Measurements from ENCODE around the gene C17orf114.

C17orf114 gene

GRCh38 chr17:4842376-4842775 is 40.2 kb upstream of the C17orf114 start:
- CTCF ChIA-PET: no interaction called here
- peaks cover 81% of the 10 kb centered on the region for H4K20me1 ChIP-seq (ENCODE audit: insufficient read depth, low read length)
- H4K5ac ChIP-seq (ENCODE audit: low read depth, low read length): no peak overlapping the region
- H3K4me2 ChIP-seq (ENCODE audit: low read depth, low read length): no peak overlapping the region
- POLR2A ChIA-PET (ENCODE audit: unreplicated experiment): no interaction called here
- no peak overlapping the region for H4K8ac ChIP-seq (ENCODE audit: low read depth in 2 of 2, low read length in 2 of 2)
- no peak overlapping the region for H2BK120ac ChIP-seq (ENCODE audit: low read depth, low read length)
- H3K9ac ChIP-seq (ENCODE audit: low read depth, low read length): no peak overlapping the region
- H3K9me1 ChIP-seq (ENCODE audit: insufficient read depth, low read length): peaks cover 47% of the 10 kb centered on the region
- ATAC-seq (ENCODE audit: low read depth): no peak
- WGBS, 2 experiments (ENCODE audit: extremely low coverage in 2 of 2, insufficient read length in 1 of 2): 100% methylated on average over 1 of the region's 3 CpGs; no CpG with 5 or more reads in 1 of the 2 experiments
- no peak overlapping the region for H3K23ac ChIP-seq (ENCODE audit: low read depth, low read length)
- H3K27ac ChIP-seq (ENCODE audit: insufficient read depth, low read length): no peak overlapping the region
- intact Hi-C loops (cut with micrococcal nuclease) (no loop called here), dilution Hi-C loops (cut with HindIII; ENCODE audit: low sequenced_read_pairs, unreplicated experiment) (no loop called here), in situ Hi-C loops (cut with MboI; ENCODE audit: low sequenced_read_pairs) (no loop called here)
- H3K27me3 ChIP-seq (ENCODE audit: control insufficient read depth, insufficient read depth, low read length): no peaks in the 10 kb centered on the region
- H3K18ac ChIP-seq (ENCODE audit: low read depth, low read length): no peak overlapping the region
- no peak overlapping the region for H2BK5ac ChIP-seq (ENCODE audit: low read depth, low read length, poor library complexity, severe bottlenecking)
- H2BK15ac ChIP-seq (ENCODE audit: low read depth, low read length): no peak overlapping the region
- peaks cover 7% of the 10 kb centered on the region; the same call in 1 of the 2 replicates for H3K36me3 ChIP-seq (ENCODE audit: control insufficient read depth, insufficient read depth, low read length)
- no peak for DNase-seq
- H2AK9ac ChIP-seq (replicated peaks; ENCODE audit: low read depth, low read length, poor library complexity): no peak overlapping the region
- no peak overlapping the region for H3K4me3 ChIP-seq (ENCODE audit: insufficient read depth, low read depth, low read length)
- H3K14ac ChIP-seq (replicated peaks; ENCODE audit: low read depth, low read length): no peak overlapping the region
- H3K79me1 ChIP-seq (ENCODE audit: low read depth in 1 of 2, low read length in 2 of 2): peaks cover 47 to 84% of the 10 kb centered on the region in 2 experiments
- no TSS peak for BruUV-seq (replicated peaks)
- no peak overlapping the region for H2AK5ac ChIP-seq (ENCODE audit: low read depth, low read length)
- H3K4me1 ChIP-seq (ENCODE audit: control insufficient read depth, insufficient read depth, low read length): peaks cover 15% of the 10 kb centered on the region
- H3K9me3 ChIP-seq (ENCODE audit: control insufficient read depth, insufficient read depth, low read length): no peaks in the 10 kb centered on the region
- no peak overlapping the region for H2AFZ ChIP-seq (replicated peaks; ENCODE audit: low read length, poor library complexity)
- H2BK20ac ChIP-seq (ENCODE audit: low read depth, low read length): no peak overlapping the region
- H3K56ac ChIP-seq (ENCODE audit: extremely low read depth, insufficient read depth, low read length): no peak overlapping the region
- TF ChIP-seq POLR2A (IDR thresholded peaks at IDR 0.05; ENCODE audit: low read depth, low read length) (no peak), CHD1 (IDR thresholded peaks at IDR 0.05; ENCODE audit: low read depth, low read length) (no peak), CTCF (conservative IDR thresholded peaks at IDR 0.05; ENCODE audit: low read depth, low read length) (no peak), RCOR1 (IDR thresholded peaks at IDR 0.05; ENCODE audit: insufficient replicate concordance, low read length) (no peak), BHLHE40 (IDR thresholded peaks at IDR 0.05; ENCODE audit: low read depth, low read length) (no peak), CEBPB (IDR thresholded peaks at IDR 0.05; ENCODE audit: low read depth, low read length) (no peak), RAD21 (IDR thresholded peaks at IDR 0.05; ENCODE audit: low read length) (no peak), FOS (IDR thresholded peaks at IDR 0.05; ENCODE audit: low read depth, low read length) (no peak), MXI1 (IDR thresholded peaks at IDR 0.05; ENCODE audit: borderline replicate concordance, low read depth, low read length) (no peak), USF2 (IDR thresholded peaks at IDR 0.05; ENCODE audit: low read depth, low read length) (no peak), MAFK (IDR thresholded peaks at IDR 0.05; ENCODE audit: low read depth, low read length) (no peak), NFE2L2 (IDR thresholded peaks at IDR 0.05; ENCODE audit: low read depth, low read length) (no peak), MAZ (IDR thresholded peaks at IDR 0.05; ENCODE audit: borderline replicate concordance, low read depth, low read length) (no peak), RFX5 (IDR thresholded peaks at IDR 0.05; ENCODE audit: low read depth, low read length) (no peak), ELK1 (IDR thresholded peaks at IDR 0.05; ENCODE audit: borderline replicate concordance, low read depth, low read length) (no peak), SMC3 (IDR thresholded peaks at IDR 0.05; ENCODE audit: low read depth, low read length) (no peak)
- H3K4ac ChIP-seq (ENCODE audit: low read depth, low read length): no peak overlapping the region
- H4K91ac ChIP-seq (ENCODE audit: insufficient read depth, low read depth, low read length): no peak overlapping the region
